22Rv1 (cell line): ENCODE data around the gene TMEM213.

Experiments
- H3K27ac ChIP-seq: fragments of 450-650 bp; 2 replicates; pipeline ENCODE4 v1.5.1; 2017
- CTCF ChIP-seq: fragments of 450-650 bp; IDR thresholded peaks from 2 replicates; pipeline ENCODE4 v1.5.1; 2017; ENCODE audit warnings: mild to moderate bottlenecking
- ZFX ChIP-seq: fragments of 450-650 bp; IDR thresholded peaks from 2 replicates; pipeline ENCODE4 v1.6.1; 2017; ENCODE audit warnings: antibody characterized with exemption, borderline replicate concordance

TMEM213 gene

GRCh38 chr7:138868711-138869110 is 70.9 kb downstream of the TMEM213 start:
- H3K27ac ChIP-seq, result no peak overlapping the region
- TF ChIP-seq ZFX, result no peak
- TF ChIP-seq CTCF, result no peak

GRCh38 chr7:138869353-138869752 is 71.6 kb downstream of the TMEM213 start:
- TF ChIP-seq CTCF (no peak), ZFX (no peak)
- no peak overlapping the region for H3K27ac ChIP-seq

- TF ChIP-seq CTCF (no peak), ZFX (no peak)
- H3K27ac ChIP-seq, result no peak overlapping the region
Observed at GRCh38 chr7:138871065-138871813, 73.4 kb downstream of the TMEM213 start.

GRCh38 chr7:138871814-138872090 is 74.0 kb downstream of the TMEM213 start:
- TF ChIP-seq ZFX (no peak), CTCF (no peak)

GRCh38 chr7:138872576-138872975 is 74.8 kb downstream of the TMEM213 start:
- TF ChIP-seq CTCF (no peak), ZFX (no peak)
- no peak overlapping the region for H3K27ac ChIP-seq

More at GRCh38 chr7:138871814-138872090, 74.0 kb downstream of the TMEM213 start:
- no peak overlapping the region for H3K27ac ChIP-seq

- H3K27ac ChIP-seq, result no peak overlapping the region
- TF ChIP-seq CTCF, result no peak
- no peak for TF ChIP-seq ZFX
Observed at GRCh38 chr7:138873220-138873892, 75.6 kb downstream of the TMEM213 start.

GRCh38 chr7:138875794-138876193 is 78.0 kb downstream of the TMEM213 start:
- no peak overlapping the region for H3K27ac ChIP-seq
- TF ChIP-seq CTCF (no peak), ZFX (no peak)
